DND-41 (cell line): ENCODE measurements around the gene SAMD4B.

Experiments used
- CTCF ChIP-seq: IDR thresholded peaks from 2 replicates; pipeline ENCODE4 v1.5.1; 2012; ENCODE audit warnings: borderline replicate concordance, low read length, moderate library complexity, mild to moderate bottlenecking; ENCODE audit not compliant: poor library complexity, severe bottlenecking; ENCODE audit errors: extremely low read depth
- EZH2 ChIP-seq: IDR thresholded peaks from 3 replicates; pipeline ENCODE4 v1.6.1; 2012; ENCODE audit warnings: borderline replicate concordance, low read depth, mild to moderate bottlenecking, moderate library complexity, low read length, inconsistent platforms; ENCODE audit not compliant: severe bottlenecking

GRCh38 chr19:39413272-39413910, 71.2 kb downstream of the SAMD4B start:
- TF ChIP-seq EZH2 (no peak), CTCF (no peak)
